GM21390 (cell line): ENCODE data around the gene KRTAP29-1.
"Not testable (repeated sequence)": the region's sequence is repeated elsewhere in the genome, so short reads cannot be mapped to it uniquely, and the experiment has no call there.

ENCODE experiments used
- ATAC-seq: cut with Tn5 transposase; IDR thresholded peaks from one replicate; pipeline ENCODE4 v1.9.1; 2021; ENCODE audit not compliant: unreplicated experiment

KRTAP29-1 gene

GRCh38 chr17:41301916-41302901, at the start of gene KRTAP29-1:
Gene KRTAP29-1 (minus strand): TSS chr17:41302851. CDS start chr17:41302851, 0 bp downstream.
- no peak for ATAC-seq

GRCh38 chr17:41351177-41351576, 48.5 kb upstream of the KRTAP29-1 start:
- ATAC-seq: no peak

- not testable (repeated sequence) for ATAC-seq
Observed at GRCh38 chr17:41350381-41350878, 47.8 kb upstream of the KRTAP29-1 start, which contains the start of gene KRT33A. Gene KRT33A (minus strand): TSS chr17:41350828. CDS start chr17:41350767, 61 bp downstream.

GRCh38 chr17:41347869-41348760, 45.5 kb upstream of the KRTAP29-1 start:
- ATAC-seq: no peak

DNA sequence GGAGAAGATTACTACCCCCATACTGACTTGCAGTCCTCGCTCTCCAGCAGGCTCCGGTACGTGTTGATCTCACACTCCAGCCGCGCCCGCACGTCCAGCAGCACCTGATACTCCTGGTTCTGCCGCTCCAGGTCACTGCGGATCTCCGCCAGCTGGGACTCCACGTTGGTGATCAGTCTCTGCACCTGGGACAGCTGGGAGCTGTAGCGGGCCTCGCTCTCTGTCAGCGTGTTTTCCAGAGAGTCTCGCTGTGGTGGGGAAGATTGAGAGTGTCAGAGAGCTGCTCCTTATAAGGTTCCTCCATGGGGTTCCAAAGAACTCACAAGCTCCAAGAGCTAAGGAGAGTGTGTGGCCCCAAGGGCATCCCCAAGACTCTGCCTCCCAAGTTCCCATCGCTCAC, 43.8 kb upstream of the KRTAP29-1 start:
- not testable (repeated sequence) for ATAC-seq

- ATAC-seq: no peak
Observed at GRCh38 chr17:41345992-41346391, 43.3 kb upstream of the KRTAP29-1 start.

GRCh38 chr17:41343029-41343428, 40.4 kb upstream of the KRTAP29-1 start:
- no peak for ATAC-seq

DNA sequence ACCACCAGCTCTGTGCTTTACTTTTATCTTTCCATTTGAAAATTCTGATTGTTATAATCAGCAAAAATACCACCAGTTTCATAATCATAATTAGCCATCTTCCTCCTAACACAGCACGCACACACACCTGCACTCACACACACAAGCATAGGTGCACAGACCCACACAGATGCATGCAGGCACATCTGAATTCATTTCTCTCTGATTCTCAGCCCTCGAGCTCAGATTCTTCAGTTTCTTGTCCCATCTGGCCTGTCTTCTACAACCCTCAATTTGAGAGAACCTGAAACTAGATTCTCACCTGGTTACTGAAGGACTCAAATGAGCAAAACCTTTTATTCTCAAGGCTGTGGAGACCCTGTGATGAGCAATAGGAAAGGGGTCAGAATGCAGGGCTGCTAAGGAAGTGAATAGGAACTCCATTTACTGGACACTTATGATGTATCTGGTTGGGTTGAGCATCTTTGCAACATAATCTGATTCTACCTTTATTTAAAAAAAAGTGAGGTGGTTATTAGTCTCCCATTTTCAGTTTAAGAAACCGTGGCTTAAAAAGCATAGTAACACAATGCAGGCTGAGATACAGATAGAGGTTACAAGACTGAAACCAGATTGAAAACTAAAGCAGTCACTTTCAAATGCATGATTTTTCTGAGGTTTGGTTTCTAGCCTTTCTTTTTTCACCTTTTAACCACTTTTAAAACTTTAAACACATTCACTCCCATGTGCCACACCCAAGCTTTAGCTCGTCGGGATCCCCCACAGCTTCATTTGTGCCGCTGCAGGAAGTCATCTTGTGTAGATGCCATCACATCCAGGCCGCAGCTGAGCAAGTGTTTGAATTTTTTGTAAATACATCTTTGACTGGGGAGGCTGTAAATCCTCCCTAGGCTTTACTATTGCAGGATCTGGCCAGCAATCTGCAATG, 38.5 kb upstream of the KRTAP29-1 start:
- ATAC-seq: no peak

- ATAC-seq: no peak
Observed at GRCh38 chr17:41340494-41340893, 37.8 kb upstream of the KRTAP29-1 start.

- no peak for ATAC-seq
Observed at GRCh38 chr17:41339571-41340172, 37.0 kb upstream of the KRTAP29-1 start.

- ATAC-seq: no peak
Observed at GRCh38 chr17:41338961-41339485, 36.4 kb upstream of the KRTAP29-1 start.

DNA sequence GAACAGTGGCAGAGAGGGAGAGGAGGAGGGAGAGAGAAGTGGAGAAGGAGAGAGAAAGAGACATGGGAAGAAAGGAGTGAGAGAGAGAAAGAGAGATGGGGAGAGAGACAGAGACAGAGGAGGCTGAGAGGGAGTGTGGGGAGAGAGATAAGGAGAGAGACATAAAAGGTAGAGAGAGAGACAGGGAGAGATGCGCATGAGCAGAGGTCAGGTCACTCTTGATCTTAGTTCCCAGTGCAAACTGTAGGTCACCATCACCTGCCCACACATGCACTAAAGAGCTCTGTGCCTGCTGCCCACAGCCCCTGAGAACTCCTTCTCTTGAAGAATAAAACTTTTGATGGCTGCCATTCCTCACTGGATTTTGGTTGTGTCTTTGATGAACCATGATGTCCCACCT, 33.1 kb upstream of the KRTAP29-1 start:
- no peak for ATAC-seq

DNA sequence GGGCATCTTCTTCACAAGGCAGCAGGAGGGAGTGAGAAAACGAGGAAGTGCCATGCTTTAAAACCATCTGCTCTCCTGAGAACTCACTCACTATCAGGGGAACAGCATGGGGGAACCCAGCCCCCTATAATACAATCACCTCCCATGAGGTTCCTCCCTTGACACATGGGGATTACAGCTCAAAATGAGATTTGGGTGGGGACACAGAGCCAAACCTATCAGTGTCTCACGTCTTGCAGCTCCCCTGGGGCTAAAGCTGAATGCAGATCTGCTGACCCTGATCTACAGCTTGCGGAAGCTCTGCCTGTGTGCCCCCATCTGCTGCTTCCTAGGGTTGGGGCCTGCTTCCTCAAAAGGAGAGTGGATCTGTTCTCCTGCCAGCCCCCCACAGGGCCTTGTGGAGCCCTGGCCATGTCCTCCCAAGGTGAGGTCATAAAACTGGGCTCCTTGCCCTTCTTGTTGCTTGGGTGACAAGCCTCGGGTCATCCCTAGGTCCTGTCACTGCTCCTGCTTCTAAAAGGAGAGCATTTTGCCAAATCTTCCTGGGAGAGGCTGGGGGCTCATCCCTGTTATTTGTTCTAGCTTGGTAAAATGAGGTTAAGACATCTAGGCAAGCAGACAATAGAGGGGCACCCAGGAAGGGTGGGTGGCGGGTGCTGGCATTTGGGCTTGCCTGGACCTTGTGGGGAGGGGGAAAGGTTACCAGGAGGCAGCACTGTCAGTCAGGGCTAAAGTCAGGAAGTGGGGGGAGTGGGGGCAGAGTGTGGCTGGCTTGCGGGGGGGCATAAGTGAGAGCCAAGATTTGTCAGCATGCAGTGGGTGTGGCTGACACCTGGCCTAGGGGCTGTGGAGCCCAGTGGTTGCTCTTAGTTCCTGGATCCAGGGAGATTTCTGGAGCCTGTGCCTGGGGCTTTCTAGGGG, 32.0 kb upstream of the KRTAP29-1 start:
- ATAC-seq: no peak

DNA sequence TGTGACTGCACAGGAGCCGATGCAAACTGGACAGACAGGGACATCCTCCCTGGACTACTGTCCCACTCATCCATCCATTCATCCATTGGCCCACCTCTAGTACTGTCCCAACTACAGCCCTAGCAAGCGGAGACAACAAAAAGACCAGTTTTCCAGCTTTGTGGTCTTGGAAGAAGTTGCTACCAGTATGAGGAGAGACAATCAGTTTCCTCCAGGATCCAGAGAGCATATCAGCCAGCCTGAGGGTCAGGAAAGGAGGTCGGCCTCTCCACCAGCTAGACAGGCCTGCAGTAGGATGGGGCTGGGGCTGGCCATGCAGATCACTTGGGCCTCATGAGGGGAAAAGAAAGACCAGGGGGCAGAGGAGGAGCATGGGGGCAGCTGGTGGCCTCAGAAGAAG, 31.2 kb upstream of the KRTAP29-1 start:
- ATAC-seq: no peak

DNA sequence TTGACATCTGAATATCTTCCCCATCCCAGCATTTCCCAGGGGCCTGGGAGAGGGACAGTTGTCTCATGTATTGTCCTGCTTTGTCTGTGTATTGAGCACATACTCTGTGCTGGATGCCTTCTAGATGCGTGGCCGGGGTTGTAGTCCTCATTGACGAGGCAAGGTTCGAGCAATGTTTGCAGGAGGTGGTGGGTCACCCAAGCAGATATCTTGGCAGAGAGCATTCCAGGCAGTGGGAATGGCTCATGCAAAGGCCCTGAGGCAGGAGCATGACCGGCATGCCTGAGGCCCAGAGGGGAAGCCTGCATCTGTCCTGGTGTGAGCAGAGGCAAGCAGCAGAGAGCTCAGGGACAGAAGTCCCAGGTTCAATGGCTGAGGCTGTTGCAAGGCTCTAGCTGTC, 30.4 kb upstream of the KRTAP29-1 start:
- ATAC-seq: no peak

GRCh38 chr17:41332239-41332638, 29.6 kb upstream of the KRTAP29-1 start:
- ATAC-seq: no peak

DNA sequence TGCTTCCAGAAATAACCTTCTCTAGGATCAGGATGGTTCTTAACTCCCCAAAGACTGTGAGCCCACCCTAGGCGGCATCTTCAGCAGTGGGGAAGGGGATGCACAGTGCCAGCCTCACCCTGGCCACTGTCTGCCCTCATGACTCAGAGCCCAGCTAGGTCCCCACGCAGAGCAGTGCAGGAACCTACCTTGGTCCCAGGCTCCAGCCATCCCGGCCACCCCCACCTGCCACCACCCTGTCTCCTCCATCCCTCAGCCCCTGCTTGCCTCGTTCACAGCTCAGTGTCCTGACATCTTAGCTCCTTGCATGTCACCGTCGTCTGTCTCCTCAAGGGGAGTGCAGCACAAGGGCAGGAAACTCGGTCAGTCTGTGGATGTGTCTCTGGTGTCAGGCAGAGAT, 29.0 kb upstream of the KRTAP29-1 start:
- no peak for ATAC-seq

DNA sequence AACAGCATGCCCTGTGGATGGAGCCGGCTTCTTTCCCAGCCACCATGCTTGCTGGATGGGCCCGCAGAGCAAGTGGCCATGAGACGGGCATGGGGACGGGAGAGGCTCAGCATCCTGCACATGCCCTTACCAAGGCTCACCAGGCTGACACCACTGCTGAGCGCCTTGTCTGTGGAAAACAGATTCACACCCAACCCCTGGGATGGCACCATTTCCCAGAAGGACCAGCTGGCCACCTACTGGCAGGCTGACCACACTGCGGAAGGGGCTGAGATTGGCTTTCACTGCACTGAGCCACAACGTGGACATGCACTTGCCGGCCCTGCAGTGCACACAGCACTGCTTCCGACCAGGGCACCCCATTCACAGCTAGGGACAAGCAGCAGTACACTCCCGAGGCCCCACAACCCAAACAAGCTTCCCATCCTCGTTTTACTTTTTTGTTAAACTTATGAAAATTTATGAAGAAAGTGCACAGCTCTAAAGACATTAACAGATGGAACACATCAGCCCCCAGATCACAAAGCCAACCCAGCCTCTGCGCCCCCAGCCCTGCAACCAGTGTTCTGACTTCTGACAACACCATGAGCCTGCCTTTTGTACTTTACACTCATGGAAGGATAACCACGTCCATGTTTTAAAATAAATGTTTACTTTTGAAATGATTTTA, 26.8 kb upstream of the KRTAP29-1 start:
- no peak for ATAC-seq
